Sigmoid colon (tissue), 4 donors: ENCODE data around the gene ANO2.

Experiments
- CTCF ChIP-seq, 4 experiments: fragments of 450-650 bp in 3 of 4; fragments of 200-600 bp in 1 of 4; IDR thresholded peaks; one replicate each; pipeline ENCODE4 v1.5.1; 2016 to 2019; ENCODE audit warnings: antibody characterized with exemption in 4 of 4, mild to moderate bottlenecking in 3 of 4, moderate library complexity in 2 of 4
- EP300 ChIP-seq, 4 donors: sonication (generic); formaldehyde crosslinking; IDR thresholded peaks; one replicate each; pipeline ENCODE4 v1.6.1; 2017; ENCODE audit warnings: antibody characterized with exemption in 4 of 4
- POLR2AphosphoS5 ChIP-seq, 4 donors: sonication (generic); formaldehyde crosslinking; IDR thresholded peaks; one replicate each; pipeline ENCODE4 v1.6.1; 2017; ENCODE audit warnings: antibody characterized with exemption in 4 of 4

- TF ChIP-seq CTCF (IDR thresholded peaks at IDR 0.05) (no peak), POLR2AphosphoS5 (IDR thresholded peaks at IDR 0.05) (no peak), EP300 (IDR thresholded peaks at IDR 0.05) (no peak)
These were observed 429.6 kb downstream of the ANO2 start for GRCh38 chr12:5515458-5515857.
